NB4 (cell line): Measurements from ENCODE around the gene DNAI1.

Experiments used
- DNase-seq: peaks from one replicate; pipeline ENCODE4 v3.0.0; 2010; ENCODE audit warnings: low read depth
- H3K4me3 ChIP-seq: one replicate; pipeline ENCODE4 v1.5.1; 2011; ENCODE audit warnings: mild to moderate bottlenecking, low read depth, low read length, moderate library complexity
- MYC ChIP-seq: IDR thresholded peaks from 2 replicates; pipeline ENCODE4 v1.6.1; 2011; ENCODE audit warnings: low read depth, low read length
- POLR2A ChIP-seq: IDR thresholded peaks from 2 replicates; pipeline ENCODE4 v1.6.1; 2011; ENCODE audit warnings: mild to moderate bottlenecking; ENCODE audit not compliant: insufficient read length; ENCODE audit errors: extremely low read depth
- TF ChIP-seq, protein P1 (sequence below): IDR thresholded peaks from one replicate; pipeline ENCODE4 v1.5.1; 2012; ENCODE audit warnings: low read depth, low read length
- TF ChIP-seq, protein P2 (sequence below): IDR thresholded peaks from 2 replicates; pipeline ENCODE4 v1.6.1; 2011; ENCODE audit warnings: low read depth, low read length

The DNAI1 gene

DNA sequence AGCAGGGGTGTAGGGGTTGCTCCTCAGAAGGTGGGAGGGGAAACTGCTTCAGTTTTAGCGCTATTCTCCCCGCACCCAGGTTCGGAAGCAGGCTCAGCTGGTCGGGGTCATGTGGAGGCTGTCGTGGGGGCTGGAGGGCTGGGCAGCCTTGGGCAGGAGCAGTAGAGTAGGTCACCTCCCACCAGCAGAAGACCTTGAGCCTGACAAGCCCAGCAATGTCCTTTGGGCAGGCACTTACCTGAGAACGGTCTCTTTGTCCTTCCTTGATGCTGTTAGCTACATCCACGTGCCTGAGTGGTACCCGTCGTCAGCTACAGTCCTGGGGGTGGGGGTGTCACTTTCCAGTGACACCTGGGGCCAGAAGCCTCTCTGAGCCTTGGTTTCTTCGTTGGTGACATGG lies 43.9 kb downstream of the DNAI1 start:
- no peak for DNase-seq
- no peak overlapping the region for H3K4me3 ChIP-seq
- TF ChIP-seq, protein P1, sequence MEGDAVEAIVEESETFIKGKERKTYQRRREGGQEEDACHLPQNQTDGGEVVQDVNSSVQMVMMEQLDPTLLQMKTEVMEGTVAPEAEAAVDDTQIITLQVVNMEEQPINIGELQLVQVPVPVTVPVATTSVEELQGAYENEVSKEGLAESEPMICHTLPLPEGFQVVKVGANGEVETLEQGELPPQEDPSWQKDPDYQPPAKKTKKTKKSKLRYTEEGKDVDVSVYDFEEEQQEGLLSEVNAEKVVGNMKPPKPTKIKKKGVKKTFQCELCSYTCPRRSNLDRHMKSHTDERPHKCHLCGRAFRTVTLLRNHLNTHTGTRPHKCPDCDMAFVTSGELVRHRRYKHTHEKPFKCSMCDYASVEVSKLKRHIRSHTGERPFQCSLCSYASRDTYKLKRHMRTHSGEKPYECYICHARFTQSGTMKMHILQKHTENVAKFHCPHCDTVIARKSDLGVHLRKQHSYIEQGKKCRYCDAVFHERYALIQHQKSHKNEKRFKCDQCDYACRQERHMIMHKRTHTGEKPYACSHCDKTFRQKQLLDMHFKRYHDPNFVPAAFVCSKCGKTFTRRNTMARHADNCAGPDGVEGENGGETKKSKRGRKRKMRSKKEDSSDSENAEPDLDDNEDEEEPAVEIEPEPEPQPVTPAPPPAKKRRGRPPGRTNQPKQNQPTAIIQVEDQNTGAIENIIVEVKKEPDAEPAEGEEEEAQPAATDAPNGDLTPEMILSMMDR: no peak
- no peak for TF ChIP-seq MYC
- TF ChIP-seq POLR2A: no peak
- TF ChIP-seq, protein P2, sequence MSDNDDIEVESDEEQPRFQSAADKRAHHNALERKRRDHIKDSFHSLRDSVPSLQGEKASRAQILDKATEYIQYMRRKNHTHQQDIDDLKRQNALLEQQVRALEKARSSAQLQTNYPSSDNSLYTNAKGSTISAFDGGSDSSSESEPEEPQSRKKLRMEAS: no peak

DNA sequence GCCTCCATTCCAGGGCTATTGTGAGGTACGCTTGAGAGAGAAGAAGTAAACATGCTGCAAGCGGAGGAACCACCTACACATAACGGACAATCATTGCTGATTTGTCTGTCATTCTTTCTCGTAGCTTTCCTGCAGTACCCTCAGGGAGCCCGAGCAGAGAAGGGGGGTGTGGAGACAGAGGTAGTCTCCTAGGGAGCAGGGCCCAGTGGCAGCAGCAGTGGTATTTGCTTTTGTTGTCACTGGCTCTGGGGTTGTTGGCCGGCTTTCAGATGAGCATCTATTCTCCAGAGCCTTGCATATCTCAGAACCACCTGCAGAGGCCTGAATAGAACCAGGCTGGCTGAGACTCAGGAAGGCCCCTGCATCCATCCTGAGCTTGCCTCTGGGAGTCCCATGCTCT lies 44.3 kb downstream of the DNAI1 start:
- TF ChIP-seq, protein P2: no peak
- TF ChIP-seq MYC: no peak
- TF ChIP-seq, protein P1: no peak
- TF ChIP-seq POLR2A: no peak
- DNase-seq: no peak
- no peak overlapping the region for H3K4me3 ChIP-seq

DNA sequence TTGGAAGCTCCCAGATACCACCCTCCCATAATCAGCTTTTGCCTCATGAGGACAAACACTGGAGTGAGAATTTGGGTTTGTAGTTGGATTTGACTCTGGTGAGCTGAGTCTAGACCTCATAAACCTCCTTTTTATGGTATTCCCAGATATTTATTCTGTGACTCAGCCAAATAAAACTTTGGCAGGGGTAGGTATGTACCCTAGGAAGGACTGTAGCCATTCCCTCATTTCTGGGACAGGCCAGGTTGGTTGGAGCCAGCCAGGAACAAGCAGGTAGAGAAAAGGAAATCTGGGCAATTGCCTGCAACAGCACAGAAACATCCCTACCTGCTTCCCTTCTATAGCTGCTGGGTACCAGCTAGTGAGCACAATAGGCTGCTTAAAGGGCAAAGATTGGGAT lies 44.8 kb downstream of the DNAI1 start:
- DNase-seq: no peak
- no peak overlapping the region for H3K4me3 ChIP-seq
- no peak for TF ChIP-seq POLR2A
- TF ChIP-seq MYC: no peak
- TF ChIP-seq, protein P2: no peak
- TF ChIP-seq, protein P1: no peak

DNA sequence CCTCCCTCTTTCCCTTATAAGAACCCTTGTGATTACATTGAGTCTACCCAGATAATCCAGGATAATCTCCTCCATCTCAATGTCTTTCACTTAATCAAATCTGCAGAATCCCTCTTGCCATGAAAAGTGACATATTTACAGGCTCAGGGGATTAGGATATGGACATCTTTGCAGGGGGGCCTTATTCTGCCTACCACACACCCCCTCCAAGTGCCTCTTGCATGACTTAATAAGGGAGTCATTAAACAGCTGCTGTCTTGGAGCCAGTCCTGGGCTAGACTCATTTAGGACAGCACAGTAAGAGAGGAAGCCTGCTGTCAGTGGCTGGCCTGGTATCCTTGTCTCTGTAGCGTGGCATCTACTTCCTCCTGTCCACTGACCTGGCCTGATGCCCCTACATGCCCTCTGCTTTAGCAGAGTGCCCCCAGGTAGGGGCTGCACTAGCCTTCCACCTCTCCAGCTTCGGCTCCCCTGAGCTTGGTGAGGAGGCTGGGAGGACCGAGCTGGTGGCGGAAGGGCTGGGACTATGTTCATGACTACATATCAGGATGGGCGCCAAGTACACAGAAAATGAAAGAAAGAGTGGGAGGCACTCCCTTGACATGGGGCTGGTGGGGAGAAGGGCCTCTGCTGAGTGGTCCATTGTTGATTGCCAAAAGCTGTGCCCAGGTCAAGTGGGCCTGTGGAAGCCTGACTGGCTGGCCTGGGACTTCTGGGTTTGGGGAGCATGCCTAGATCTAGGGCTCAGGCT lies 46.9 kb downstream of the DNAI1 start:
- TF ChIP-seq, protein P2: no peak
- TF ChIP-seq, protein P1: no peak
- TF ChIP-seq MYC (no peak), POLR2A (no peak)
- H3K4me3 ChIP-seq: no peak overlapping the region
- no peak for DNase-seq

DNA sequence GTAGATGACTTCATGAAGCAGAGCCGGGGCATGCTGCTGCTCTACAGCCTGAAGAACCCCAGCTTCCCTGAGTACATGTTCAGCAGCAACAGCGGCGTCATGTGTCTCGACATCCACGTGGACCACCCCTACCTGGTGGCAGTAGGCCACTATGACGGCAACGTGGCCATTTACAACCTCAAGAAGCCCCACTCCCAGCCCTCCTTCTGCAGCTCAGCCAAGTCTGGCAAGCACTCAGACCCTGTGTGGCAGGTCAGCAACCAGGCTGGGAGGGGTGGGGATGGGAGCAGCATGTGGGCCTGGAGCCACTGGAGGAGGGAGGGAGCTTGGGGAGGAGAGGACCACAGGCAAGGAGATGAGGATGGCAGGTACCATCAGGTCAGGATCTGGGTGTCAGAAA lies 48.0 kb downstream of the DNAI1 start:
- TF ChIP-seq, protein P1: no peak
- TF ChIP-seq MYC (no peak), POLR2A (no peak)
- TF ChIP-seq, protein P2: no peak
- no peak for DNase-seq
- H3K4me3 ChIP-seq: no peak overlapping the region
